ENCODE data around the gene ST6GALNAC5. TPM values are rescaled to one million over a fixed set of nuclear protein-coding genes. Genes with fewer than 3 reads are reported as not detected.

The ST6GALNAC5 gene
- total and polyA plus RNA-seq, 2 donors (not counting 3 experiments of a cell fraction or from before 2014, with no cell fraction given), result not detected

DNA sequence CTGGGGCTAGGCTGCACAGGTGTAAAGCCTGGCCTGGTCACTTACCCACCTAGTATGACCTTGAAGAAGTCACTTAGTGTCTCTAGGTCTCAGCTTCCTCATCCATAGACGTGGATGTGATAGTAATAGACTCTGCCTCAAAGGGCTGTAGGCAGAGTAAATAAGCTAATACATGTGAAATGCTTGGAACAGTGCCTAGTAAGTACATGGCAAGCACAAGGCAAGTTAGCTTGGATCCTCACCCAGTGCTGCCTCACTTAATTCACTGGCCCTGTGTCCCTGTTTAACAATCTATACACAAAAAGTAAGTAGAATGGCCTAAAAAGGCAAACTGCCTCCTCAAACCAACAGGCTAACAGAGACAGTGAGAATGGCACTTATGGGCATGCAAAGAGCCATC, 184.1 kb downstream of the ST6GALNAC5 start:
- no peaks in the 10 kb centered on the region for H3K9me3 ChIP-seq (replicated peaks; ENCODE audit: control insufficient read depth, insufficient read depth, low read length)
- TF ChIP-seq, protein P1, sequence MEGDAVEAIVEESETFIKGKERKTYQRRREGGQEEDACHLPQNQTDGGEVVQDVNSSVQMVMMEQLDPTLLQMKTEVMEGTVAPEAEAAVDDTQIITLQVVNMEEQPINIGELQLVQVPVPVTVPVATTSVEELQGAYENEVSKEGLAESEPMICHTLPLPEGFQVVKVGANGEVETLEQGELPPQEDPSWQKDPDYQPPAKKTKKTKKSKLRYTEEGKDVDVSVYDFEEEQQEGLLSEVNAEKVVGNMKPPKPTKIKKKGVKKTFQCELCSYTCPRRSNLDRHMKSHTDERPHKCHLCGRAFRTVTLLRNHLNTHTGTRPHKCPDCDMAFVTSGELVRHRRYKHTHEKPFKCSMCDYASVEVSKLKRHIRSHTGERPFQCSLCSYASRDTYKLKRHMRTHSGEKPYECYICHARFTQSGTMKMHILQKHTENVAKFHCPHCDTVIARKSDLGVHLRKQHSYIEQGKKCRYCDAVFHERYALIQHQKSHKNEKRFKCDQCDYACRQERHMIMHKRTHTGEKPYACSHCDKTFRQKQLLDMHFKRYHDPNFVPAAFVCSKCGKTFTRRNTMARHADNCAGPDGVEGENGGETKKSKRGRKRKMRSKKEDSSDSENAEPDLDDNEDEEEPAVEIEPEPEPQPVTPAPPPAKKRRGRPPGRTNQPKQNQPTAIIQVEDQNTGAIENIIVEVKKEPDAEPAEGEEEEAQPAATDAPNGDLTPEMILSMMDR (IDR thresholded peaks at IDR 0.05; ENCODE audit: extremely low read depth in 1 of 2, insufficient read depth in 1 of 2, low read depth in 1 of 2, low read length in 2 of 2), result no peak
- TF ChIP-seq MYC (IDR thresholded peaks at IDR 0.05; ENCODE audit: low read depth, low read length) (no peak), GATA2 (IDR thresholded peaks at IDR 0.05; ENCODE audit: insufficient read depth, insufficient read length, low read depth, low read length) (no peak), JUN (IDR thresholded peaks at IDR 0.05; ENCODE audit: borderline replicate concordance, insufficient read depth, insufficient read length, low read depth) (no peak)
- CTCF ChIA-PET, result no interaction called here
- H4K20me1 ChIP-seq (replicated peaks; ENCODE audit: control insufficient read depth, extremely low read depth, insufficient read depth, low read length), result peaks cover 3% of the 10 kb centered on the region
- POLR2A ChIA-PET, result no interaction called here
- no peaks in the 10 kb centered on the region for H3K9me1 ChIP-seq (replicated peaks; ENCODE audit: control insufficient read depth, extremely low read depth, insufficient read depth, low read length)
- no TSS peak for BruUV-seq (replicated peaks)
- H3K79me2 ChIP-seq (ENCODE audit: control insufficient read depth, insufficient read depth, low read length), result no peaks in the 10 kb centered on the region
- no peak overlapping the region for H3K27ac ChIP-seq (ENCODE audit: insufficient read depth, low read depth, low read length)
- H3K4me3 ChIP-seq (replicated peaks in 1 of 3; ENCODE audit: insufficient read depth in 1 of 3, low read depth in 1 of 3, low read length in 3 of 3), result no peak overlapping the region
- FAIRE-seq (no peak), DNase-seq (ENCODE audit: low read depth, low spot score) (no peak)
- no peak overlapping the region for H2AFZ ChIP-seq (ENCODE audit: low read depth, low read length)
- H3K27me3 ChIP-seq (ENCODE audit: control insufficient read depth in 2 of 2, insufficient read depth in 2 of 2, low read length in 2 of 2), result no peaks in the 10 kb centered on the region
- H3K9ac ChIP-seq (replicated peaks; ENCODE audit: extremely low read depth, insufficient read depth, low read length), result no peak overlapping the region
- dilution Hi-C loops (cut with MboI; ENCODE audit: extremely low pct_ligation_motif_present, low sequenced_read_pairs) (no loop called here), intact Hi-C loops (cut with micrococcal nuclease) (no loop called here)
- no peaks in the 10 kb centered on the region for H3K36me3 ChIP-seq (ENCODE audit: control insufficient read depth in 2 of 2, extremely low read depth in 1 of 2, insufficient read depth in 2 of 2, low read length in 2 of 2)
- no peak overlapping the region for H3K4me2 ChIP-seq (ENCODE audit: insufficient read depth, low read length)
- H3K4me1 ChIP-seq (ENCODE audit: control insufficient read depth, extremely low read depth, insufficient read depth, low read length), result no peaks in the 10 kb centered on the region

DNA sequence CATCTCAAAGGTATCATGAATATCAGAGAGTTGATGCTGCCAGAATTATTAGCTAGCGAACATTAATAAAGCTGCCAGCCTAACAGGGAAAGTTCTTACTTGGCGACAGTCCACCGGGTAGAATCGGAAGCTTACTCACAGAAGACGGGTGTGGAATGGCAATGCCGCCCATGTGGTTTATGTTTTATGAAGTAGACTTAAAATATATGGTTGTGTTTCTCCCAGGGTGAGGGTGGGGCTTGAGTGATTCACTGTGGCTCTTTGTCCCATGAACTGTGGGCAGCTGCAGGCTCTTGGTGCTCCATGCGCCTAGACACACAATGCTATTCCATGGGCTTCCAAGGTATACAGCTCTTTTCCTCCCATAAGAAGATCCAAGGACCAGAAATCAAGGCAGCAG, 189.2 kb downstream of the ST6GALNAC5 start:
- H3K27ac ChIP-seq (ENCODE audit: insufficient read depth, low read depth, low read length), result no peak overlapping the region
- H3K27me3 ChIP-seq (ENCODE audit: control insufficient read depth in 2 of 2, insufficient read depth in 2 of 2, low read length in 2 of 2), result peaks cover 0 to 1% of the 10 kb centered on the region in 2 experiments
- H3K9me3 ChIP-seq (replicated peaks; ENCODE audit: control insufficient read depth, insufficient read depth, low read length), result no peaks in the 10 kb centered on the region
- ChIA-PET CTCF (no interaction called here), POLR2A (no interaction called here)
- intact Hi-C loops (cut with micrococcal nuclease) (no loop called here), dilution Hi-C loops (cut with MboI; ENCODE audit: extremely low pct_ligation_motif_present, low sequenced_read_pairs) (no loop called here)
- no peak overlapping the region for H3K9ac ChIP-seq (replicated peaks; ENCODE audit: extremely low read depth, insufficient read depth, low read length)
- no peak for DNase-seq (ENCODE audit: low read depth, low spot score)
- H4K20me1 ChIP-seq (replicated peaks; ENCODE audit: control insufficient read depth, extremely low read depth, insufficient read depth, low read length), result no peaks in the 10 kb centered on the region
- no peak overlapping the region for H3K4me3 ChIP-seq (replicated peaks in 1 of 3; ENCODE audit: insufficient read depth in 1 of 3, low read depth in 1 of 3, low read length in 3 of 3)
- H2AFZ ChIP-seq (ENCODE audit: low read depth, low read length), result no peak overlapping the region
- H3K36me3 ChIP-seq (ENCODE audit: control insufficient read depth in 2 of 2, extremely low read depth in 1 of 2, insufficient read depth in 2 of 2, low read length in 2 of 2), result no peaks in the 10 kb centered on the region
- no peak for TF ChIP-seq FOS (IDR thresholded peaks at IDR 0.05; ENCODE audit: borderline replicate concordance, insufficient read depth, low read length)
- no peak for TF ChIP-seq POLR2AphosphoS5 (IDR thresholded peaks at IDR 0.05; ENCODE audit: insufficient read depth, low read depth, low read length)
- TF ChIP-seq GATA2 (IDR thresholded peaks at IDR 0.05; ENCODE audit: insufficient read depth, insufficient read length, low read depth, low read length), result no peak
- no peak for TF ChIP-seq MYC (IDR thresholded peaks at IDR 0.05; ENCODE audit: low read depth, low read length)
- TF ChIP-seq JUN (IDR thresholded peaks at IDR 0.05; ENCODE audit: borderline replicate concordance, insufficient read depth, insufficient read length, low read depth), result no peak
- no peak for TF ChIP-seq POLR2A (IDR thresholded peaks at IDR 0.05; ENCODE audit: low read depth, low read length)
- TF ChIP-seq EZH2 (IDR thresholded peaks at IDR 0.05; ENCODE audit: borderline replicate concordance, low read depth, low read length, severe bottlenecking), result no peak
- TF ChIP-seq, protein P2, sequence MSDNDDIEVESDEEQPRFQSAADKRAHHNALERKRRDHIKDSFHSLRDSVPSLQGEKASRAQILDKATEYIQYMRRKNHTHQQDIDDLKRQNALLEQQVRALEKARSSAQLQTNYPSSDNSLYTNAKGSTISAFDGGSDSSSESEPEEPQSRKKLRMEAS (IDR thresholded peaks at IDR 0.05; ENCODE audit: insufficient read depth, insufficient read length), result no peak
- TF ChIP-seq, protein P1 (IDR thresholded peaks at IDR 0.05; ENCODE audit: extremely low read depth in 1 of 2, insufficient read depth in 1 of 2, low read depth in 1 of 2, low read length in 2 of 2), result no peak
- FAIRE-seq, result no peak
- no peak overlapping the region for H3K4me2 ChIP-seq (ENCODE audit: insufficient read depth, low read length)
- H3K9me1 ChIP-seq (replicated peaks; ENCODE audit: control insufficient read depth, extremely low read depth, insufficient read depth, low read length), result no peaks in the 10 kb centered on the region
- H3K4me1 ChIP-seq (ENCODE audit: control insufficient read depth, extremely low read depth, insufficient read depth, low read length), result no peaks in the 10 kb centered on the region
- BruUV-seq (replicated peaks), result no TSS peak
- no peaks in the 10 kb centered on the region for H3K79me2 ChIP-seq (ENCODE audit: control insufficient read depth, insufficient read depth, low read length)

Measured in endothelial cell of umbilical vein (primary cell).